ENCODE data around the gene MECR. TPM values are rescaled to one million over a fixed set of nuclear protein-coding genes. Genes with fewer than 3 reads are reported as not detected.
"Not testable (repeated sequence)": the region's sequence is repeated elsewhere in the genome, so short reads cannot be mapped to it uniquely, and the experiment has no call there.

Gene MECR
- total RNA-seq, 1 donor from 2014 or later = 11.7 TPM

- peaks cover 13% of the 10 kb centered on the region for H3K4me1 Mint-ChIP-seq
- H3K27me3 Mint-ChIP-seq (ENCODE audit: insufficient read depth, low read depth) = peaks cover 5% of the 10 kb centered on the region
- no peak for DNase-seq (ENCODE audit: low spot score)
- no peak overlapping the region for H3K27ac Mint-ChIP-seq
- no peak overlapping the region for H3K4me2 ChIP-seq
- no peak overlapping the region for H3K9ac ChIP-seq
- H2AFZ ChIP-seq (replicated peaks) = no peak overlapping the region
- no peak for TF ChIP-seq EZH2phosphoT487 (IDR thresholded peaks at IDR 0.05)
- TF ChIP-seq EZH2 (IDR thresholded peaks at IDR 0.05) = no peak
- TF ChIP-seq, protein P1, sequence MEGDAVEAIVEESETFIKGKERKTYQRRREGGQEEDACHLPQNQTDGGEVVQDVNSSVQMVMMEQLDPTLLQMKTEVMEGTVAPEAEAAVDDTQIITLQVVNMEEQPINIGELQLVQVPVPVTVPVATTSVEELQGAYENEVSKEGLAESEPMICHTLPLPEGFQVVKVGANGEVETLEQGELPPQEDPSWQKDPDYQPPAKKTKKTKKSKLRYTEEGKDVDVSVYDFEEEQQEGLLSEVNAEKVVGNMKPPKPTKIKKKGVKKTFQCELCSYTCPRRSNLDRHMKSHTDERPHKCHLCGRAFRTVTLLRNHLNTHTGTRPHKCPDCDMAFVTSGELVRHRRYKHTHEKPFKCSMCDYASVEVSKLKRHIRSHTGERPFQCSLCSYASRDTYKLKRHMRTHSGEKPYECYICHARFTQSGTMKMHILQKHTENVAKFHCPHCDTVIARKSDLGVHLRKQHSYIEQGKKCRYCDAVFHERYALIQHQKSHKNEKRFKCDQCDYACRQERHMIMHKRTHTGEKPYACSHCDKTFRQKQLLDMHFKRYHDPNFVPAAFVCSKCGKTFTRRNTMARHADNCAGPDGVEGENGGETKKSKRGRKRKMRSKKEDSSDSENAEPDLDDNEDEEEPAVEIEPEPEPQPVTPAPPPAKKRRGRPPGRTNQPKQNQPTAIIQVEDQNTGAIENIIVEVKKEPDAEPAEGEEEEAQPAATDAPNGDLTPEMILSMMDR (IDR thresholded peaks at IDR 0.05) = no peak
- H3K27me3 ChIP-seq = no peaks in the 10 kb centered on the region
- no peaks in the 10 kb centered on the region for H3K4me1 ChIP-seq
- no peaks in the 10 kb centered on the region for H3K9me3 ChIP-seq (ENCODE audit: low read depth)
- no peaks in the 10 kb centered on the region for H3K9me3 Mint-ChIP-seq
- H3K36me3 Mint-ChIP-seq = peaks cover 3% of the 10 kb centered on the region
- no peak overlapping the region for H3K27ac ChIP-seq
- H3K79me2 ChIP-seq (ENCODE audit: low read depth) = no peaks in the 10 kb centered on the region
- peaks cover 6% of the 10 kb centered on the region for H4K20me1 ChIP-seq (ENCODE audit: low read depth)
- no peak overlapping the region for H3K4me3 ChIP-seq
- no peak overlapping the region for H3K4me3 Mint-ChIP-seq
- H3K36me3 ChIP-seq = no peaks in the 10 kb centered on the region
- no peaks in the 10 kb centered on the region for H3F3A ChIP-seq (ENCODE audit: low read depth)
Observed at GRCh38 chr1:29223521-29223920, 7.2 kb downstream of the MECR start.

GRCh38 chr1:29222686-29223085 is 8.0 kb downstream of the MECR start:
- Histone ChIP-seq H3K79me2 (ENCODE audit: low read depth) (no peaks in the 10 kb centered on the region), H3K27ac (no peak overlapping the region), H3K9ac (no peak overlapping the region), H2AFZ (replicated peaks) (no peak overlapping the region), H3K4me1 (no peaks in the 10 kb centered on the region), H3K4me3 (no peak overlapping the region), H3F3A (ENCODE audit: low read depth) (no peaks in the 10 kb centered on the region), H3K36me3 (no peaks in the 10 kb centered on the region), H4K20me1 (ENCODE audit: low read depth) (peaks cover 6% of the 10 kb centered on the region), H3K4me2 (no peak overlapping the region), H3K27me3 (no peaks in the 10 kb centered on the region), H3K9me3 (ENCODE audit: low read depth) (no peaks in the 10 kb centered on the region)
- TF ChIP-seq EZH2phosphoT487 (IDR thresholded peaks at IDR 0.05) = no peak
- TF ChIP-seq, protein P1 (IDR thresholded peaks at IDR 0.05) = no peak
- no peak for TF ChIP-seq EZH2 (IDR thresholded peaks at IDR 0.05)
- peaks cover 3% of the 10 kb centered on the region for H3K36me3 Mint-ChIP-seq
- H3K27ac Mint-ChIP-seq = no peak overlapping the region
- DNase-seq (ENCODE audit: low spot score) = no peak
- no peak overlapping the region for H3K4me3 Mint-ChIP-seq
- peaks cover 13% of the 10 kb centered on the region for H3K4me1 Mint-ChIP-seq
- H3K27me3 Mint-ChIP-seq (ENCODE audit: insufficient read depth, low read depth) = peaks cover 5% of the 10 kb centered on the region
- H3K9me3 Mint-ChIP-seq = no peaks in the 10 kb centered on the region

DNA sequence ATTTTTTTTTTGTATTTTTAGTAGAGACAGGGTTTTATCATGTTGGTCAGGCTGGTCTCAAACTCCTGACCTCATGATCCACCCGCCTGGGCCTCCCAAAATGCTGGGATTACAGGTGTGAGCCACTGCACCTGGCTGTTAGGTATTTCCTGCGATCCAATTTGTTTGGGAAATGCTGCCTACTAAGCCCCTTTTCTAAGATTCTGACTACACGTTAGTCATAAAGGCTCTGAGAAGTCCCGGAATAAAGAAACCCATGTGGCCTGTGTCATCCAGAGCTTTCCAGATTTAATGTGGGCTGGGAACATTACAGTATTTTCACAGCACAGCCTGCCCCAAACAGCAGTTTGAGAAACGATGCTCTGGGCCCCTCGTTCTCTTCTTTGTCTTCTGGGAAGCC is 8.5 kb downstream of the MECR start:
- not testable (repeated sequence) for H3K9ac ChIP-seq; H2AFZ ChIP-seq (replicated peaks); H3K4me1 ChIP-seq; H4K20me1 ChIP-seq (ENCODE audit: low read depth); DNase-seq (ENCODE audit: low spot score); H3K27me3 ChIP-seq; H3F3A ChIP-seq (ENCODE audit: low read depth); H3K36me3 Mint-ChIP-seq; H3K4me3 ChIP-seq; H3K4me2 ChIP-seq; H3K27ac ChIP-seq; H3K79me2 ChIP-seq (ENCODE audit: low read depth); H3K9me3 ChIP-seq (ENCODE audit: low read depth); H3K36me3 ChIP-seq; H3K4me3 Mint-ChIP-seq; H3K9me3 Mint-ChIP-seq; H3K27me3 Mint-ChIP-seq (ENCODE audit: insufficient read depth, low read depth); H3K27ac Mint-ChIP-seq
- H3K4me1 Mint-ChIP-seq = peaks cover 13% of the 10 kb centered on the region

DNA sequence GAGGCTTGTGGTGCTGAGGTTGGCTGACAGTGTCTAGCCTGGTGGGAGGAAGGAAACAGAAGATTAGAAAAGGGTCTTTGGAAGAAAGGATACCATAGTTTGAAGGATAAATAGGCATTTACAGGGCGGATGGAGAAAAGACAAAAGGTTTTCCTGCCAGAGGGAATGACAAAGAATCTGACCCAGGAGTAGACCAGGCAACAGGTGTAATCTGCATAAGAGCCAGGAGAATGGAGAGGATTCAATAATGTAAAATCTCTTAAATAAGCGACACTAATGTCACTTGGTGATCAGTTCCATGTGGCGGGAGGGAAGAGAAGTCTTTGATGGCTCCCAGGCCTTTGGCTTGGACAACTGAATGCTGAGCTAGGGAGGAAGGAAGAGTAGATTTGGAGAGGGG is 9.4 kb downstream of the MECR start:
- no peak overlapping the region for H3K4me2 ChIP-seq
- no peak overlapping the region for H3K4me3 ChIP-seq
- H3K9me3 Mint-ChIP-seq = no peaks in the 10 kb centered on the region
- peaks cover 4% of the 10 kb centered on the region for H3K36me3 Mint-ChIP-seq
- no peaks in the 10 kb centered on the region for H3K36me3 ChIP-seq
- no peaks in the 10 kb centered on the region for H3K27me3 ChIP-seq
- H3K4me1 ChIP-seq = no peaks in the 10 kb centered on the region
- no peaks in the 10 kb centered on the region for H3K79me2 ChIP-seq (ENCODE audit: low read depth)
- H4K20me1 ChIP-seq (ENCODE audit: low read depth) = peaks cover 6% of the 10 kb centered on the region
- no peak overlapping the region for H2AFZ ChIP-seq (replicated peaks)
- H3F3A ChIP-seq (ENCODE audit: low read depth) = no peaks in the 10 kb centered on the region
- no peak overlapping the region for H3K27ac Mint-ChIP-seq
- peaks cover 5% of the 10 kb centered on the region for H3K27me3 Mint-ChIP-seq (ENCODE audit: insufficient read depth, low read depth)
- no peak overlapping the region for H3K4me3 Mint-ChIP-seq
- TF ChIP-seq, protein P1 (IDR thresholded peaks at IDR 0.05) = no peak
- TF ChIP-seq EZH2 (IDR thresholded peaks at IDR 0.05) (no peak), EZH2phosphoT487 (IDR thresholded peaks at IDR 0.05) (no peak)
- H3K9me3 ChIP-seq (ENCODE audit: low read depth) = no peaks in the 10 kb centered on the region
- no peak for DNase-seq (ENCODE audit: low spot score)
- H3K4me1 Mint-ChIP-seq = peaks cover 13% of the 10 kb centered on the region
- H3K9ac ChIP-seq = no peak overlapping the region
- no peak overlapping the region for H3K27ac ChIP-seq

Measured in neural progenitor cell (in vitro differentiated cells).